Measurements from ENCODE around the gene JMJD1C. TPM values are rescaled to one million over a fixed set of nuclear protein-coding genes. Genes with fewer than 3 reads are reported as not detected.

Gene JMJD1C
- total and polyA plus RNA-seq, 10 of the 15 experiments (the other 5 are each of a cell fraction or from before 2014, with no cell fraction given), result 31.2 to 83.3 (median 49.5) TPM

DNA sequence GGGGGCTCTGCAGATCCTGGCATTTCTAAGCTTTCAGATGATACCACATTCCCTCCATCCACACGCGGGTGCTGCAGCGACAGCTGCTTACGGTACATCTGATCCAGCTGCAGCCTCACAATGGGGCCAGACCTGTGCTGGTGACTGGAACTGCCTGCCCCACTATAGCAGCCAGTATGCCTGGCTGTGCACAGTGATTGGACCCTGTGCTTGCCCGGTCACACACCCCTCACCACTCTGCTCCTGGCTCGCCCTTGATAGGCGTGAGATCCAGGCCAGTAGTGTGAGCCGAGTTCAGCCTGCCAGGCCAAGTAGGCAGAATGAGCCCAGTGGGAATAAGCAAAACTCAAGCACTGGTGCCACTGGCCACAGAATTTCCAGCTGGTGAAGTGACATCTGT is 167.8 kb downstream of the JMJD1C start (continued):
- TF ChIP-seq, protein P1, sequence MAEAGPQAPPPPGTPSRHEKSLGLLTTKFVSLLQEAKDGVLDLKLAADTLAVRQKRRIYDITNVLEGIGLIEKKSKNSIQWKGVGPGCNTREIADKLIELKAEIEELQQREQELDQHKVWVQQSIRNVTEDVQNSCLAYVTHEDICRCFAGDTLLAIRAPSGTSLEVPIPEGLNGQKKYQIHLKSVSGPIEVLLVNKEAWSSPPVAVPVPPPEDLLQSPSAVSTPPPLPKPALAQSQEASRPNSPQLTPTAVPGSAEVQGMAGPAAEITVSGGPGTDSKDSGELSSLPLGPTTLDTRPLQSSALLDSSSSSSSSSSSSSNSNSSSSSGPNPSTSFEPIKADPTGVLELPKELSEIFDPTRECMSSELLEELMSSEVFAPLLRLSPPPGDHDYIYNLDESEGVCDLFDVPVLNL (IDR thresholded peaks at IDR 0.05; ENCODE audit: low read depth, low read length), result no peak
- no peak for TF ChIP-seq FOXM1 (IDR thresholded peaks at IDR 0.05; ENCODE audit: low read depth, low read length)
- TF ChIP-seq, protein P2, sequence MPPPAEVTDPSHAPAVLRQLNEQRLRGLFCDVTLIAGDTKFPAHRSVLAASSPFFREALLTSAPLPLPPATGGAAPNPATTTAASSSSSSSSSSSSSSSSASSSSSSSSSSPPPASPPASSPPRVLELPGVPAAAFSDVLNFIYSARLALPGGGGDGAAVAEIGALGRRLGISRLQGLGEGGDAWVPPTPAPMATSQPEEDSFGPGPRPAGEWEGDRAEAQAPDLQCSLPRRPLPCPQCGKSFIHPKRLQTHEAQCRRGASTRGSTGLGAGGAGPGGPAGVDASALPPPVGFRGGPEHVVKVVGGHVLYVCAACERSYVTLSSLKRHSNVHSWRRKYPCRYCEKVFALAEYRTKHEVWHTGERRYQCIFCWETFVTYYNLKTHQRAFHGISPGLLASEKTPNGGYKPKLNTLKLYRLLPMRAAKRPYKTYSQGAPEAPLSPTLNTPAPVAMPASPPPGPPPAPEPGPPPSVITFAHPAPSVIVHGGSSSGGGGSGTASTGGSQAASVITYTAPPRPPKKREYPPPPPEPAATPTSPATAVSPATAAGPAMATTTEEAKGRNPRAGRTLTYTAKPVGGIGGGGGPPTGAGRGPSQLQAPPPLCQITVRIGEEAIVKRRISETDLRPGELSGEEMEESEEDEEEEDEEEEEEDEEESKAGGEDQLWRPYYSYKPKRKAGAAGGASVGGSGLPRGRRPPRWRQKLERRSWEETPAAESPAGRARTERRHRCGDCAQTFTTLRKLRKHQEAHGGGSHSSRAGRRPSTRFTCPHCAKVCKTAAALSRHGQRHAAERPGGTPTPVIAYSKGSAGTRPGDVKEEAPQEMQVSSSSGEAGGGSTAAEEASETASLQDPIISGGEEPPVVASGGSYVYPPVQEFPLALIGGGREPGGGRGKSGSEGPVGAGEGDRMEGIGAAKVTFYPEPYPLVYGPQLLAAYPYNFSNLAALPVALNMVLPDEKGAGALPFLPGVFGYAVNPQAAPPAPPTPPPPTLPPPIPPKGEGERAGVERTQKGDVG (CRISPR knock-in tag; IDR thresholded peaks at IDR 0.05), result no peak
- TF ChIP-seq, protein P3, sequence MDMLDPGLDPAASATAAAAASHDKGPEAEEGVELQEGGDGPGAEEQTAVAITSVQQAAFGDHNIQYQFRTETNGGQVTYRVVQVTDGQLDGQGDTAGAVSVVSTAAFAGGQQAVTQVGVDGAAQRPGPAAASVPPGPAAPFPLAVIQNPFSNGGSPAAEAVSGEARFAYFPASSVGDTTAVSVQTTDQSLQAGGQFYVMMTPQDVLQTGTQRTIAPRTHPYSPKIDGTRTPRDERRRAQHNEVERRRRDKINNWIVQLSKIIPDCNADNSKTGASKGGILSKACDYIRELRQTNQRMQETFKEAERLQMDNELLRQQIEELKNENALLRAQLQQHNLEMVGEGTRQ (IDR thresholded peaks at IDR 0.05; ENCODE audit: borderline replicate concordance, low read depth, low read length), result no peak
- TF ChIP-seq GABPA (IDR thresholded peaks at IDR 0.05; ENCODE audit: low read depth), result no peak
- no peak for TF ChIP-seq POLR2AphosphoS5 (IDR thresholded peaks at IDR 0.05; ENCODE audit: low read length)
- TF ChIP-seq SMC3 (IDR thresholded peaks at IDR 0.05; ENCODE audit: borderline replicate concordance, low read length), result no peak
- no peak for TF ChIP-seq STAT3 (IDR thresholded peaks at IDR 0.05; ENCODE audit: low read depth, low read length)

DNA sequence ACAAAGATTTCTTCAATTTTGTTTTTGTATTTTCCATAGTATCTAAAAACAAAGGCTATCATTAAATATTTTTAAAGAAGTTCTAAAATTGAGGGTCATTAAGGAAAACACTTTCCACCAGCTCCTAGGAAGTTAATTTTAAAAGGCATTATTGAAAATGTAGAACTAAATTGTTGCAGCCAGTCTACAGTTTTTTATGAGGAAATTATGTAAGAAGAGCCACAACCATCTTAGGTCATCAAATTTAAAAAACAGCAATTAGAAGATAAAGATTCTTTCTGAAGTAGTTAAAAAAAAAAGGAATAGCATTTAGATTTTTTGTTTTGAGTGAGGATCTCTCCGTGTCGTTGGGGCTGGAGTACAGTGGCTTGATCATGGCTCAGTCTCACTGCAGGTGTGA is 171.0 kb downstream of the JMJD1C start:
- Histone ChIP-seq H3K9me3 (replicated peaks; ENCODE audit: control insufficient read depth, insufficient read depth, low read length) (no peaks in the 10 kb centered on the region), H3K79me2 (ENCODE audit: control insufficient read depth, insufficient read depth, low read length) (peaks cover 1% of the 10 kb centered on the region), H3K4me3 (no peak overlapping the region), H4K20me1 (ENCODE audit: control insufficient read depth, insufficient read depth) (no peaks in the 10 kb centered on the region), H3K27me3 (replicated peaks in 1 of 2; ENCODE audit: control insufficient read depth in 2 of 2, insufficient read depth in 2 of 2, low read length in 1 of 2) (no peaks in the 10 kb centered on the region), H2AFZ (ENCODE audit: control insufficient read depth, low read depth, low read length) (no peak overlapping the region), H3K4me2 (ENCODE audit: control insufficient read depth, insufficient read depth) (no peak overlapping the region), H3K4me1 (ENCODE audit: control insufficient read depth, insufficient read depth, low read length) (no peaks in the 10 kb centered on the region), H3K27ac (ENCODE audit: control insufficient read depth, insufficient read depth) (no peak overlapping the region), H3K9ac (ENCODE audit: control insufficient read depth, insufficient read depth, low read length) (no peak overlapping the region), H3K36me3 (ENCODE audit: control insufficient read depth in 2 of 2, insufficient read depth in 2 of 2, low read length in 1 of 2) (no peaks in the 10 kb centered on the region)
- intact Hi-C loops (cut with micrococcal nuclease; ENCODE audit: unreplicated experiment) (no loop called here), in situ Hi-C loops (cut with MboI) (no loop called here)
- ChIA-PET POLR2A (no interaction called here), CTCF (no interaction called here), RAD21 (ENCODE audit: unreplicated experiment) (no interaction called here), SMC1A (ENCODE audit: uncharacterized antibody, unreplicated experiment) (no interaction called here)
- 95% methylated on average over 2 of the region's 2 CpGs for WGBS (ENCODE audit: insufficient coverage, insufficient replicate concordance, low lambda C conversion rate, missing lambda C conversion rate)
- no TSS peak for BruUV-seq (replicated peaks)
- ATAC-seq (no peak), DNase-seq (ENCODE audit: low read depth, low spot score) (no peak), FAIRE-seq (no peak)
- TF ChIP-seq, protein P4, sequence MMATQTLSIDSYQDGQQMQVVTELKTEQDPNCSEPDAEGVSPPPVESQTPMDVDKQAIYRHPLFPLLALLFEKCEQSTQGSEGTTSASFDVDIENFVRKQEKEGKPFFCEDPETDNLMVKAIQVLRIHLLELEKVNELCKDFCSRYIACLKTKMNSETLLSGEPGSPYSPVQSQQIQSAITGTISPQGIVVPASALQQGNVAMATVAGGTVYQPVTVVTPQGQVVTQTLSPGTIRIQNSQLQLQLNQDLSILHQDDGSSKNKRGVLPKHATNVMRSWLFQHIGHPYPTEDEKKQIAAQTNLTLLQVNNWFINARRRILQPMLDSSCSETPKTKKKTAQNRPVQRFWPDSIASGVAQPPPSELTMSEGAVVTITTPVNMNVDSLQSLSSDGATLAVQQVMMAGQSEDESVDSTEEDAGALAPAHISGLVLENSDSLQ (IDR thresholded peaks at IDR 0.05), result no peak
- TF ChIP-seq EZH2 (IDR thresholded peaks at IDR 0.05; ENCODE audit: borderline replicate concordance, control insufficient read depth, low read depth, low read length) (no peak), KAT2A (conservative IDR thresholded peaks at IDR 0.05; ENCODE audit: control insufficient read depth, low read depth, low read length) (no peak), ZNF217 (IDR thresholded peaks at IDR 0.05) (no peak), ZZZ3 (IDR thresholded peaks at IDR 0.05; ENCODE audit: control insufficient read depth, insufficient read length, low read depth) (no peak)
- TF ChIP-seq, protein P5, sequence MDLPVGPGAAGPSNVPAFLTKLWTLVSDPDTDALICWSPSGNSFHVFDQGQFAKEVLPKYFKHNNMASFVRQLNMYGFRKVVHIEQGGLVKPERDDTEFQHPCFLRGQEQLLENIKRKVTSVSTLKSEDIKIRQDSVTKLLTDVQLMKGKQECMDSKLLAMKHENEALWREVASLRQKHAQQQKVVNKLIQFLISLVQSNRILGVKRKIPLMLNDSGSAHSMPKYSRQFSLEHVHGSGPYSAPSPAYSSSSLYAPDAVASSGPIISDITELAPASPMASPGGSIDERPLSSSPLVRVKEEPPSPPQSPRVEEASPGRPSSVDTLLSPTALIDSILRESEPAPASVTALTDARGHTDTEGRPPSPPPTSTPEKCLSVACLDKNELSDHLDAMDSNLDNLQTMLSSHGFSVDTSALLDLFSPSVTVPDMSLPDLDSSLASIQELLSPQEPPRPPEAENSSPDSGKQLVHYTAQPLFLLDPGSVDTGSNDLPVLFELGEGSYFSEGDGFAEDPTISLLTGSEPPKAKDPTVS (IDR thresholded peaks at IDR 0.05; ENCODE audit: low read depth, low read length), result no peak

Measured in GM12878 (cell line).